ENCODE results near the gene USP4.

GRCh38 chr3:49273825-49274532 is 65.9 kb downstream of the USP4 start:
- TF ChIP-seq CTCF (conservative IDR thresholded peaks at IDR 0.05) (no peak), ZFX (IDR thresholded peaks at IDR 0.05) (no peak)
